ENCODE results near the gene MVP. TPM values are rescaled to one million over a fixed set of nuclear protein-coding genes. Genes with fewer than 3 reads are reported as not detected.

MVP gene
- total RNA-seq, 2 donors from 2014 or later, result 175 to 190 TPM

GRCh38 chr16:29802416-29802935, 17.8 kb upstream of the MVP start:
- H3K36me3 ChIP-seq, result peaks cover 20% of the 10 kb centered on the region
- peaks cover 5 to 15% of the 10 kb centered on the region in 2 donors for H3K4me1 ChIP-seq (ENCODE audit: control insufficient read depth in 1 of 2, low read depth in 2 of 2)
- no peak for DNase-seq (ENCODE audit: low spot score)
- H3K27me3 ChIP-seq (replicated peaks; ENCODE audit: insufficient read depth), result no peaks in the 10 kb centered on the region
- TF ChIP-seq CTCF (IDR thresholded peaks at IDR 0.05), result no peak
- no peaks in the 10 kb centered on the region for H3K9me3 ChIP-seq
- ATAC-seq (ENCODE audit: insufficient number of reproducible peaks, low FRiP score, low read depth), result no peak
- no peak overlapping the region for H3K27ac ChIP-seq
- H3K4me3 ChIP-seq, result no peak overlapping the region

- Histone ChIP-seq H3K4me3 (no peak overlapping the region), H3K9me3 (no peaks in the 10 kb centered on the region), H3K4me1 (ENCODE audit: control insufficient read depth in 1 of 2, low read depth in 2 of 2) (peaks cover 15 to 30% of the 10 kb centered on the region in 2 donors), H3K27me3 (replicated peaks; ENCODE audit: insufficient read depth) (no peaks in the 10 kb centered on the region), H3K27ac (peak overlapping the region; percentile 22 to 95), H3K36me3 (peaks cover 19% of the 10 kb centered on the region)
- no peak for DNase-seq (ENCODE audit: low spot score)
- ATAC-seq (ENCODE audit: insufficient number of reproducible peaks, low FRiP score, low read depth), result no peak
- no peak for TF ChIP-seq CTCF (IDR thresholded peaks at IDR 0.05)
Observed at GRCh38 chr16:29804020-29804419, 16.2 kb upstream of the MVP start.

GRCh38 chr16:29804455-29805231, 15.6 kb upstream of the MVP start:
- ATAC-seq (ENCODE audit: insufficient number of reproducible peaks, low FRiP score, low read depth) (no peak), DNase-seq (ENCODE audit: low spot score) (no peak)
- Histone ChIP-seq H3K27ac (peak overlapping the region; percentile 93 to 95), H3K9me3 (no peaks in the 10 kb centered on the region), H3K4me3 (peak overlapping the region; percentile 89), H3K36me3 (peaks cover 14% of the 10 kb centered on the region), H3K27me3 (replicated peaks; ENCODE audit: insufficient read depth) (no peaks in the 10 kb centered on the region), H3K4me1 (ENCODE audit: control insufficient read depth in 1 of 2, low read depth in 2 of 2) (peaks cover 21 to 37% of the 10 kb centered on the region in 2 donors)
- no peak for TF ChIP-seq CTCF (IDR thresholded peaks at IDR 0.05)

GRCh38 chr16:29805232-29806098, 14.8 kb upstream of the MVP start:
- peak; percentile 91 for DNase-seq (ENCODE audit: low spot score)
- Histone ChIP-seq H3K4me1 (ENCODE audit: control insufficient read depth in 1 of 2, low read depth in 2 of 2) (peaks cover 25 to 45% of the 10 kb centered on the region in 2 donors), H3K4me3 (peak overlapping the region; percentile 89), H3K36me3 (peaks cover 9% of the 10 kb centered on the region), H3K9me3 (no peaks in the 10 kb centered on the region), H3K27ac (peak overlapping the region; percentile 93 to 95), H3K27me3 (replicated peaks; ENCODE audit: insufficient read depth) (no peaks in the 10 kb centered on the region)
- no peak for TF ChIP-seq CTCF (IDR thresholded peaks at IDR 0.05)
- peak; percentile 72 for ATAC-seq (ENCODE audit: insufficient number of reproducible peaks, low FRiP score, low read depth)

- ATAC-seq (ENCODE audit: insufficient number of reproducible peaks, low FRiP score, low read depth) (no peak), DNase-seq (ENCODE audit: low spot score) (no peak)
- H3K36me3 ChIP-seq, result peaks cover 9% of the 10 kb centered on the region
- peak within 1 kb of the TSS; percentile 93 to 95 for H3K27ac ChIP-seq
- no peak for TF ChIP-seq CTCF (IDR thresholded peaks at IDR 0.05)
- H3K4me1 ChIP-seq (ENCODE audit: control insufficient read depth in 1 of 2, low read depth in 2 of 2), result peaks cover 30 to 51% of the 10 kb centered on the region in 2 donors
- H3K9me3 ChIP-seq, result no peaks in the 10 kb centered on the region
- peak within 1 kb of the TSS; percentile 89 for H3K4me3 ChIP-seq
- H3K27me3 ChIP-seq (replicated peaks; ENCODE audit: insufficient read depth), result no peaks in the 10 kb centered on the region
Observed at GRCh38 chr16:29806099-29806579, 14.1 kb upstream of the MVP start, which contains the start of gene MAZ. Gene MAZ, plus strand, starts transcription at chr16:29806529. Its CDS starts 173 bp downstream, at chr16:29806702.
